Heart left ventricle (tissue), 16 donors: ENCODE results near the gene TSC1. TPM values are rescaled to one million over a fixed set of nuclear protein-coding genes. Genes with fewer than 3 reads are reported as not detected.

ENCODE experiments used
- ATAC-seq, 4 donors: fragments of 200-7000 bp; cut with Tn5 transposase; one replicate each; pipeline ENCODE4 v1.9.1; 2020 to 2022; ENCODE audit warnings: moderate library complexity in 4 of 4, mild to moderate bottlenecking in 3 of 4, moderate number of reproducible peaks in 1 of 4
- DNase-seq, 5 donors: peaks; one replicate each; pipeline ENCODE4 v3.0.0-alpha.2; 2020
- H3K27ac ChIP-seq, 12 donors: fragments of 200-600 bp; sonication (generic) in 4 of 12; one replicate each; pipeline versions ENCODE4 v1.5.0 to v1.8.0; 2016 to 2022; ENCODE audit warnings: mild to moderate bottlenecking in 2 of 12
- H3K27me3 ChIP-seq, 9 donors: fragments of 200-600 bp; sonication (generic) in 2 of 9; one replicate each; pipeline versions ENCODE4 v1.5.1 to v1.8.0; 2016 to 2022; ENCODE audit warnings: mild to moderate bottlenecking in 3 of 9
- H3K36me3 ChIP-seq, 9 donors: fragments of 200-600 bp; sonication (generic) in 2 of 9; one replicate each; pipeline versions ENCODE4 v1.5.0 to v1.8.0; 2018 to 2022; ENCODE audit warnings: mild to moderate bottlenecking in 2 of 9
- H3K4me1 ChIP-seq, 12 donors: fragments of 200-600 bp; sonication (generic) in 4 of 12; one replicate each; pipeline versions ENCODE4 v1.5.0 to v1.8.0; 2016 to 2022; ENCODE audit warnings: mild to moderate bottlenecking in 3 of 12
- H3K4me3 ChIP-seq, 12 donors: fragments of 200-600 bp; sonication (generic) in 4 of 12; one replicate each; pipeline versions ENCODE4 v1.5.0 to v1.8.0; 2017 to 2022; ENCODE audit warnings: mild to moderate bottlenecking in 9 of 12, moderate library complexity in 4 of 12
- H3K9me3 ChIP-seq, 12 donors: fragments of 200-600 bp; sonication (generic) in 4 of 12; one replicate each; pipeline versions ENCODE4 v1.5.0 to v1.8.0; 2016 to 2022; ENCODE audit warnings: mild to moderate bottlenecking in 1 of 12
- POLR2A ChIP-seq, 2 donors: fragments of 450-650 bp; IDR thresholded peaks; one replicate each; pipeline ENCODE4 v1.6.1; 2017; ENCODE audit warnings: antibody characterized with exemption in 2 of 2, mild to moderate bottlenecking in 2 of 2, moderate library complexity in 2 of 2
- WGBS, 4 donors: extraction: QIAGEN DNeasy Blood & Tissue Kit in 2 of 4; methylation state at CpG; one replicate each; pipeline versions ENCODE4 v1.1.5 to v1.1.7; 2013 to 2018; 5-methylcytosine and 5-hydroxymethylcytosine counted together
- intact Hi-C, 10 donors: fragments of 100-400 bp; cut with DNase I; formaldehyde crosslinking; loops; one replicate each; pipeline versions ENCODE4 v1.11.1 to v1.14.2; 2022
- polyA plus RNA-seq, 2 donors: library from polyadenylated mRNA; stranded (reverse); fragments of 200-250 nt; gene quantifications; one replicate each; pipeline ENCODE4 v1.2.3, GENCODE V29; 2013
- total RNA-seq, 9 donors: library from RNA; depleted of rRNA in 2 of 9; stranded (reverse); fragments of >200 nt in 2 of 9; fragmentation: NEBNext Ultra II Directional in 3 of 9; extraction: Animal tissue kit (Norgen Biotek cat#: 25700) in 3 of 9; gene quantifications; one replicate each; pipeline versions ENCODE4 v1.1.0 to v1.2.4, GENCODE V29; 2016 to 2023
- TF ChIP-seq, protein P1 (sequence below), 12 donors: fragments of 200-600 bp; sonication (generic) in 4 of 12; IDR thresholded peaks; one replicate each; pipeline versions ENCODE4 v1.5.0 to v1.8.0; 2018 to 2022; ENCODE audit warnings: antibody characterized with exemption in 12 of 12, mild to moderate bottlenecking in 5 of 12
- donor health status: ischemic (EF 13 %, LVEDD 7.1; RV severe dilation, severe dysfunction).
- donor health status: healthy with polysubstance abuse.
- donor health status: DM: no; HTN: yes; CAD: no.
- donor health status: DM: no; HTN: no; CAD: no.
- donor health status: ischemic (EF 25% LVEDD 6.9; RV normal size, moderate dysfunction).
- donor health status: ischemic (EF 25% LVEDD 5.7; RV mildly dilated, moderate dysfunction).
- donor health status: healthy.
- donor health status: DM: yes; HTN: yes; CAD: no.
- donor health status: ischemic (EF 35%, LVEDD 5.7; RV mildly dilated, moderate dysfunction).
- donor health status: nonischemic (EF 11% LVEDD 7.7; RV severe dilation, severe dysfunction).
- donor health status: DM: yes; HTN: yes; CAD: no.
- donor health status: PGD.
- donor health status: ischemic (EF 29% LVEDD 5.4; RV normal size, mild dysfunction).
- donor health status: nonischemic (EF 23%, LVEDD 6.1; RV moderate dilation, normal function).

The TSC1 gene
- total and polyA plus RNA-seq, 11 donors, result 16.2 to 87.6 (median 52.9) TPM

DNA sequence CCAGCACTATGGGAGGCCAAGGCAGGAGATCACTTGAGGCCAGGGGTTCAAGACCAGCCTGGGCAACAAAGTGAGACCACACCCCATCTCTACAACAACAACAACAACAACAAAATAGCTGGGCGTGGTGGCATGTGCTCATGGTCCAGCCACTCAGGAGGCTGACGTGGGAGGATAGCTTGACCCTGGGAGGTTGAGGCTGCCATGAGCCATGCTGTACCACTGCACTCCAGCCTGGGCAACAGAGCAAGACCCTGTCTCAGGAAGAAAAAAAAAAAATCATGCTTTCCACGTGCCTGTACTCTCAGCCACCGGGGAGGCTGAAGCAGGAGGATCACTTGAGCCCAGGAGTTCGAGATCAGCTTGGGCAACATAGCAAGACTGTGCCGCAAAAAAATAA is 29.5 kb downstream of the TSC1 start:
- peaks cover 0 to 6% (median 0%) of the 10 kb centered on the region in 12 donors for H3K9me3 ChIP-seq
- no peak overlapping the region for H3K4me3 ChIP-seq
- 94 to 96% (median 95%) methylated on average over 6 of the region's 6 CpGs for WGBS, 4 donors
- no peaks in the 10 kb centered on the region for H3K27me3 ChIP-seq
- DNase-seq (no peak), ATAC-seq (no peak)
- intact Hi-C loops, result loop anchor here in 1 of 10 donors (10.0 kb wide), 1 partner anchor 60 kb away; the partner anchor contains the start of gene GFI1B
- peaks cover 0 to 100% (median 88%) of the 10 kb centered on the region in 9 donors for H3K36me3 ChIP-seq
- no peak overlapping the region for H3K27ac ChIP-seq
- H3K4me1 ChIP-seq, result peaks cover 0 to 10% (median 0%) of the 10 kb centered on the region in 12 donors
- TF ChIP-seq, protein P1, sequence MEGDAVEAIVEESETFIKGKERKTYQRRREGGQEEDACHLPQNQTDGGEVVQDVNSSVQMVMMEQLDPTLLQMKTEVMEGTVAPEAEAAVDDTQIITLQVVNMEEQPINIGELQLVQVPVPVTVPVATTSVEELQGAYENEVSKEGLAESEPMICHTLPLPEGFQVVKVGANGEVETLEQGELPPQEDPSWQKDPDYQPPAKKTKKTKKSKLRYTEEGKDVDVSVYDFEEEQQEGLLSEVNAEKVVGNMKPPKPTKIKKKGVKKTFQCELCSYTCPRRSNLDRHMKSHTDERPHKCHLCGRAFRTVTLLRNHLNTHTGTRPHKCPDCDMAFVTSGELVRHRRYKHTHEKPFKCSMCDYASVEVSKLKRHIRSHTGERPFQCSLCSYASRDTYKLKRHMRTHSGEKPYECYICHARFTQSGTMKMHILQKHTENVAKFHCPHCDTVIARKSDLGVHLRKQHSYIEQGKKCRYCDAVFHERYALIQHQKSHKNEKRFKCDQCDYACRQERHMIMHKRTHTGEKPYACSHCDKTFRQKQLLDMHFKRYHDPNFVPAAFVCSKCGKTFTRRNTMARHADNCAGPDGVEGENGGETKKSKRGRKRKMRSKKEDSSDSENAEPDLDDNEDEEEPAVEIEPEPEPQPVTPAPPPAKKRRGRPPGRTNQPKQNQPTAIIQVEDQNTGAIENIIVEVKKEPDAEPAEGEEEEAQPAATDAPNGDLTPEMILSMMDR (IDR thresholded peaks at IDR 0.05), result no peak
- TF ChIP-seq POLR2A (IDR thresholded peaks at IDR 0.05), result no peak

DNA sequence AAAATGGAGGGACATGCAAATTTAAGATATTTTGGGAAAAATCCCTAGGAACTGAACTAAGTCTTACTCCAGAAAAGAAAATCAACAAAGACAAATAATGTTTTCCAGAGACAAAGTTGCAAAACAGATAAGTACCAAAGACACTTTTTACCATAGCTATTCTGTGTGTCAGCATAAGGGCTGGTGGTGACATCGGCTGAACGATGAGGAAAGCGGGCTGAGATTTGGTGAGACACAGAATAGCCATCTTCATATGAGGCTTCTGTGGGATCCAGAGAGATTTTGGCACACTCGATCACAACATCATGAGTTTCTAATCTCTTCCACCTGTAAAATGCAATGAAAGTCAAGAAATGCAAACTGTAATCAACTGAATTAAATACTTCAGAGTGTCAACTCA is 32.3 kb downstream of the TSC1 start:
- no peak for DNase-seq
- TF ChIP-seq, protein P1 (IDR thresholded peaks at IDR 0.05), result no peak
- no peak for TF ChIP-seq POLR2A (IDR thresholded peaks at IDR 0.05)
- no peak for ATAC-seq
- peaks cover 0 to 100% (median 79%) of the 10 kb centered on the region in 9 donors for H3K36me3 ChIP-seq
- H3K4me1 ChIP-seq, result peaks cover 0 to 5% (median 0%) of the 10 kb centered on the region in 12 donors
- H3K27me3 ChIP-seq, result no peaks in the 10 kb centered on the region
- no peak overlapping the region for H3K4me3 ChIP-seq
- H3K9me3 ChIP-seq, result peaks cover 0 to 6% (median 0%) of the 10 kb centered on the region in 12 donors
- H3K27ac ChIP-seq, result no peak overlapping the region
- WGBS, 4 donors, result 88 to 95% (median 94%) methylated on average over 4 of the region's 4 CpGs
- intact Hi-C loops, result loop anchor here in 1 of 10 donors (10.0 kb wide), 1 partner anchor 63 kb away; the partner anchor contains the start of gene GFI1B

DNA sequence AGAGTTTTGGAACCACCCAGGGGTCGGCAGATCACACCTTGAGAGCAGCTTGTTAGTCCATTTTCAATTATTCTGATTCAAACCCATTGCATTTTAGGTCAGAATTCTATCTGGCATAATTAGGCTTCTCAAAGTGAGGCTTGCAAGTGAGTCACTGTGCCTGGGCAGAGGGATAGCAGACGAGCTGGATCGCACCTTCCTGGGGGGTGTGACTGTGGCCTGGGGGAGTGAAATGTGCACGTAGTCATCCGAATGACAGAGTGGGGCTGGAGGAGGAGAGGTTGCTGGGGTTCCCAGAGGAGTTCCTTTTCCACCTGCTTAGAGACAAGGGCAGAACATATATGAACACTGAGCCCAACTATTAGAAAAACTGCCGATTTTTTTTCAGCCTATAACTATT is 34.0 kb downstream of the TSC1 start:
- intact Hi-C loops, result loop anchor here in 1 of 10 donors (10.0 kb wide), 1 partner anchor 64 kb away; the partner anchor contains the start of gene GFI1B
- TF ChIP-seq, protein P1 (IDR thresholded peaks at IDR 0.05), result no peak
- TF ChIP-seq POLR2A (IDR thresholded peaks at IDR 0.05), result no peak

DNA sequence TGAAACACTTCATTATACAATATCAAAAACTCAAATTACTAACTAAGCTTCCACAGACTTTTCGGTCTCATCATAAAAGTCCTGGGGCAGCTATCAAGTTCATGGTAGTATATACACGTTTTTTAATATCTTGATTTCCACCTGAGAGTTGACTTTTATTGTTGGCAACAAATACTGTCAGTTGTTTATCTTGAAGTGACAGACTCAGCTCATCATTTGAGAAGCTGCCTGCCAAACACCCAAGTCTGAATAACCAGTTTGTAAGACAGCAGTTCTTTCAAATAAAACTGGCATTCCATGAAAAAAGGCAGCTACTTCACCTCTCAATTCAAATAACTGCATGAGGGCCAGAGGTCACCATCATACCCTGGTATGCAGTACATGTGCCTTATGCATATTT is 35.1 kb downstream of the TSC1 start:
- Histone ChIP-seq H3K27me3 (no peaks in the 10 kb centered on the region), H3K4me3 (no peak overlapping the region), H3K4me1 (peaks cover 0 to 6% (median 0%) of the 10 kb centered on the region in 12 donors), H3K9me3 (no peaks in the 10 kb centered on the region), H3K36me3 (peaks cover 0 to 100% (median 77%) of the 10 kb centered on the region in 9 donors), H3K27ac (no peak overlapping the region)
- TF ChIP-seq, protein P1 (IDR thresholded peaks at IDR 0.05), result no peak
- TF ChIP-seq POLR2A (IDR thresholded peaks at IDR 0.05), result no peak
- 78 to 83% (median 82%) methylated on average over 2 of the region's 2 CpGs for WGBS, 4 donors
- ATAC-seq, result no peak
- DNase-seq, result no peak
- intact Hi-C loops, result loop anchor here in 1 of 10 donors (10.0 kb wide), 1 partner anchor 65 kb away; the partner anchor contains the start of gene GFI1B

More for the DNA sequence above, 34.0 kb downstream of the TSC1 start:
- Histone ChIP-seq H3K27me3 (no peaks in the 10 kb centered on the region), H3K36me3 (peaks cover 0 to 100% (median 77%) of the 10 kb centered on the region in 9 donors), H3K9me3 (no peaks in the 10 kb centered on the region), H3K4me3 (no peak overlapping the region), H3K4me1 (peaks cover 0 to 5% (median 0%) of the 10 kb centered on the region in 12 donors), H3K27ac (no peak overlapping the region)
- WGBS, 4 donors, result 88 to 95% (median 90%) methylated on average over 6 of the region's 6 CpGs
- ATAC-seq (no peak), DNase-seq (no peak)
